ENCODE data around the gene KRT25. TPM values are rescaled to one million over a fixed set of nuclear protein-coding genes. Genes with fewer than 3 reads are reported as not detected.
A peak's percentile ranks its signal among the peaks of the same experiment; 100 is the strongest.

Gene KRT25
- total and polyA plus RNA-seq, 2 donors from 2014 or later, result not detected

- Histone ChIP-seq H3K9ac (ENCODE audit: low read length in 3 of 3) (no peak overlapping the region), H3K36me3 (ENCODE audit: control insufficient read depth in 2 of 3, insufficient read depth in 3 of 3, low read length in 3 of 3) (no peaks in the 10 kb centered on the region), H3K4me3 (ENCODE audit: low read length in 3 of 3) (no peak overlapping the region), H3K4me1 (ENCODE audit: control insufficient read depth in 2 of 3, insufficient read depth in 2 of 3, low read depth in 1 of 3, low read length in 3 of 3) (no peaks in the 10 kb centered on the region), H3K27ac (ENCODE audit: low read depth in 2 of 2, low read length in 2 of 2) (no peak overlapping the region), H3K27me3 (ENCODE audit: control insufficient read depth, insufficient read depth, low read length) (no peaks in the 10 kb centered on the region), H3K9me3 (ENCODE audit: control insufficient read depth in 2 of 3, insufficient read depth in 1 of 3, low read length in 3 of 3) (no peaks in the 10 kb centered on the region)
- DNase-seq, result no peak
- intact Hi-C loops (cut with DNase I), result no loop called here
- no peak for FAIRE-seq
- TF ChIP-seq CTCF (IDR thresholded peaks at IDR 0.05; ENCODE audit: borderline replicate concordance, extremely low read depth, insufficient read depth), result no peak
Measured at GRCh38 chr17:40777459-40777858, 22.3 kb upstream of the KRT25 start.

- Histone ChIP-seq H3K27ac (ENCODE audit: low read depth in 2 of 2, low read length in 2 of 2) (no peak overlapping the region), H3K4me1 (ENCODE audit: control insufficient read depth in 2 of 3, insufficient read depth in 2 of 3, low read depth in 1 of 3, low read length in 3 of 3) (no peaks in the 10 kb centered on the region), H3K9me3 (ENCODE audit: control insufficient read depth in 2 of 3, insufficient read depth in 1 of 3, low read length in 3 of 3) (no peaks in the 10 kb centered on the region), H3K9ac (ENCODE audit: low read length in 3 of 3) (no peak overlapping the region), H3K27me3 (ENCODE audit: control insufficient read depth, insufficient read depth, low read length) (no peaks in the 10 kb centered on the region), H3K4me3 (ENCODE audit: low read length in 3 of 3) (no peak overlapping the region), H3K36me3 (ENCODE audit: control insufficient read depth in 2 of 3, insufficient read depth in 3 of 3, low read length in 3 of 3) (no peaks in the 10 kb centered on the region)
- intact Hi-C loops (cut with DNase I), result no loop called here
- DNase-seq, result peak in 2 of 5 donors; percentile 43 to 51
- no peak for TF ChIP-seq CTCF (IDR thresholded peaks at IDR 0.05; ENCODE audit: borderline replicate concordance, extremely low read depth, insufficient read depth)
- FAIRE-seq, result no peak
Measured at GRCh38 chr17:40775945-40776344, 20.8 kb upstream of the KRT25 start.

GRCh38 chr17:40772101-40772500 is 17.0 kb upstream of the KRT25 start, which contains the start of gene KRT26:
KRT26 (minus strand) TSS chr17:40772201; CDS start chr17:40772113, 88 bp downstream.
- Histone ChIP-seq H3K36me3 (ENCODE audit: control insufficient read depth in 2 of 3, insufficient read depth in 3 of 3, low read length in 3 of 3) (no peaks in the 10 kb centered on the region), H3K4me1 (ENCODE audit: control insufficient read depth in 2 of 3, insufficient read depth in 2 of 3, low read depth in 1 of 3, low read length in 3 of 3) (no peaks in the 10 kb centered on the region), H3K9me3 (ENCODE audit: control insufficient read depth in 2 of 3, insufficient read depth in 1 of 3, low read length in 3 of 3) (no peaks in the 10 kb centered on the region), H3K27me3 (ENCODE audit: control insufficient read depth, insufficient read depth, low read length) (no peaks in the 10 kb centered on the region), H3K9ac (ENCODE audit: low read length in 3 of 3) (no peak within 1 kb of the TSS), H3K4me3 (ENCODE audit: low read length in 3 of 3) (no peak within 1 kb of the TSS), H3K27ac (ENCODE audit: low read depth in 2 of 2, low read length in 2 of 2) (no peak within 1 kb of the TSS)
- TF ChIP-seq CTCF (IDR thresholded peaks at IDR 0.05; ENCODE audit: borderline replicate concordance, extremely low read depth, insufficient read depth), result no peak
- DNase-seq, result no peak
- FAIRE-seq, result no peak
- intact Hi-C loops (cut with DNase I), result no loop called here

- FAIRE-seq (no peak), DNase-seq (no peak)
- no peak for TF ChIP-seq CTCF (IDR thresholded peaks at IDR 0.05; ENCODE audit: borderline replicate concordance, extremely low read depth, insufficient read depth)
- Histone ChIP-seq H3K9me3 (ENCODE audit: control insufficient read depth in 2 of 3, insufficient read depth in 1 of 3, low read length in 3 of 3) (peaks cover 0 to 15% (median 2%) of the 10 kb centered on the region in 3 donors), H3K4me1 (ENCODE audit: control insufficient read depth in 2 of 3, insufficient read depth in 2 of 3, low read depth in 1 of 3, low read length in 3 of 3) (no peaks in the 10 kb centered on the region), H3K9ac (ENCODE audit: low read length in 3 of 3) (no peak overlapping the region), H3K36me3 (ENCODE audit: control insufficient read depth in 2 of 3, insufficient read depth in 3 of 3, low read length in 3 of 3) (no peaks in the 10 kb centered on the region), H3K4me3 (ENCODE audit: low read length in 3 of 3) (no peak overlapping the region), H3K27ac (ENCODE audit: low read depth in 2 of 2, low read length in 2 of 2) (no peak overlapping the region), H3K27me3 (ENCODE audit: control insufficient read depth, insufficient read depth, low read length) (no peaks in the 10 kb centered on the region)
- intact Hi-C loops (cut with DNase I), result no loop called here
Measured at GRCh38 chr17:40765657-40766056, 10.5 kb upstream of the KRT25 start.
